ENCODE data around the gene ALK.

The ALK gene

GRCh38 chr2:29374823-29375222, 546.6 kb downstream of the ALK start:
- no peak for TF ChIP-seq CTCF (IDR thresholded peaks at IDR 0.05)
- H3K4me3 ChIP-seq = no peak overlapping the region
- DNase-seq (ENCODE audit: low spot score) = no peak
- H3K27ac ChIP-seq = no peak overlapping the region

GRCh38 chr2:29373870-29374269, 547.5 kb downstream of the ALK start:
- no peak for TF ChIP-seq CTCF (IDR thresholded peaks at IDR 0.05)

DNA sequence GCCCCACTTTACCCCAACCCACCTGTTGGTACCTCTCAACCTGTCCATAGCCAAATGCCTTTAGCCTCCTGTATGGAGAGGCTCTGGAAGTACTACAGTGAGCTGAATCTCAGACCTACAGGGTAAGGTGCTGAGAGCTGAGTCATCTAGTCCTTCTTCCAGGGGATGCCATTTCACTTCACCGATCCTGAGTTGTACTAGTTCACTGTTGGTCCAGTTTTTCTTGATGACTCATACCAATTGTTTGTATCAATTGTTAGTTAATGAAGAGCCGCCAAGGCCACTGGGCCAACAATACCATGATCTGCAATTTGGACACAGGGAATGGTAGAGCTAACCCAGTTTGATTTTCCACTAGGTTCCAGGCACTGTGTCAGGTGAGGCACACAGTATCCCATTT, 549.2 kb downstream of the ALK start:
- no peak for DNase-seq (ENCODE audit: low spot score)
- no peak overlapping the region for H3K27ac ChIP-seq
- H3K4me3 ChIP-seq = no peak overlapping the region
- TF ChIP-seq CTCF (IDR thresholded peaks at IDR 0.05) = no peak

More at GRCh38 chr2:29373870-29374269, 547.5 kb downstream of the ALK start:
- DNase-seq (ENCODE audit: low spot score) = no peak
- no peak overlapping the region for H3K4me3 ChIP-seq
- no peak overlapping the region for H3K27ac ChIP-seq

GRCh38 chr2:29370581-29371125, 550.7 kb downstream of the ALK start:
- DNase-seq (ENCODE audit: low spot score) = no peak
- no peak for TF ChIP-seq CTCF (IDR thresholded peaks at IDR 0.05)
- H3K27ac ChIP-seq = no peak overlapping the region
- no peak overlapping the region for H3K4me3 ChIP-seq

GRCh38 chr2:29370173-29370572, 551.2 kb downstream of the ALK start:
- Histone ChIP-seq H3K4me3 (no peak overlapping the region), H3K27ac (no peak overlapping the region)
- no peak for DNase-seq (ENCODE audit: low spot score)
- TF ChIP-seq CTCF (IDR thresholded peaks at IDR 0.05) = no peak

DNA sequence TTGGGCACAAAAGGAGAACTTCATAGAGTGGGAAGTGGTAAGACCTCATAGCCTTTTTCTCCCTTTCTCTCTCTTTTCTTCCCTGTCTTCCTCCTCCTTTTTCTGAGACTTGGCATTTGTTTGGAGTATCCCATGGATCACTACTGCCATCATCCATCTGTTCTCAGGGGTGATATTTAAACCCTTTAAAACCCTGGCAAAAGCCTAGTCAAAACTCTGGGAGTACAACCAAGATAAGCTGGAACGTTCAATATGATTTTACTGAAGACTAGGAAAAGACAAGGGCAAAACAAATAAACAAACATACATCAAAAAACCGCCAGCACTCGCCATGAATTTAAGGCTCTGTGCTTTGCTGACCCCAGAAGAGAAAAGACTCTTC, 552.7 kb downstream of the ALK start:
- H3K27ac ChIP-seq = no peak overlapping the region
- TF ChIP-seq CTCF (IDR thresholded peaks at IDR 0.05) = no peak
- no peak overlapping the region for H3K4me3 ChIP-seq
- DNase-seq (ENCODE audit: low spot score) = no peak

DNA sequence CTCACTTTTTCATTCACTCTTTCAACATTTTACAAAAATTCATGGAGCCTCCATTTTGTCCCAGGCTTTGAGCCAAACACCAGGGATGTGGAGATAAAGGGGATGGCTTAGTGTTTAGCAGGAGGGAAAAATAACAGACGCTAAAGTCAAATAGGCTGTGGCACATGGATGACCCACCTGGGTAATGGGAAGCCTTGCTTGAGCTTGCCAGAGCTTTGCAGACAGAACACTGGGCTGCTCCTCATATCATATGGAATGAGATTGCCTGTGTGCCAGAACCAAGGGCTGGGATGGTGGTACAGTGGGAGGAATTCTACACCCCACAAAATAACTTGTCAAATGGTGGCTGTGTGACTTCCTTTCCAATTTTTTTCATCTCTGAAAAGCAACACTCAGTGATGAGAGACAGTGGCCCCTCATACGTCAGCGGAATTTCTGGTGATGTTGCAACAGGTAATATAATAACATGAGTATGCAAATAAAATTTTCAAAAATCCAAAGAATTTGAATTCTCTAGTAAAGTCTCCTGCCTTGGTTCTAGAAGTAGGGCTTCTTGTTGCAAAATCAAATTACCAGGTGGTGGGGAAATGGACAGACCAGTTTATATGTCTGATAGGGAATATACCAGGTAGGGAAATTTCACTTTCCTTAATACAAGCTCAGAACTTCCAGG, 553.3 kb downstream of the ALK start:
- H3K27ac ChIP-seq = no peak overlapping the region
- TF ChIP-seq CTCF (IDR thresholded peaks at IDR 0.05) = no peak
- DNase-seq (ENCODE audit: low spot score) = no peak
- H3K4me3 ChIP-seq = no peak overlapping the region
